Measurements from ENCODE around the gene GFRA4.

Gene GFRA4

GRCh38 chr20:3679749-3680700 is 16.8 kb upstream of the GFRA4 start:
- TF ChIP-seq MAX (IDR thresholded peaks at IDR 0.05) (no peak), REST (IDR thresholded peaks at IDR 0.05; ENCODE audit: low read depth) (no peak), EGR1 (IDR thresholded peaks at IDR 0.05) (no peak), FOXM1 (IDR thresholded peaks at IDR 0.05; ENCODE audit: borderline replicate concordance, low read depth) (no peak), RAD21 (IDR thresholded peaks at IDR 0.05; ENCODE audit: low read depth) (no peak), YY1 (IDR thresholded peaks at IDR 0.05; ENCODE audit: low read depth) (no peak), NFIC (IDR thresholded peaks at IDR 0.05) (no peak), TCF12 (IDR thresholded peaks at IDR 0.05; ENCODE audit: low read depth) (no peak), CREB1 (IDR thresholded peaks at IDR 0.05; ENCODE audit: low read depth) (no peak), TEAD4 (IDR thresholded peaks at IDR 0.05) (no peak)

DNA sequence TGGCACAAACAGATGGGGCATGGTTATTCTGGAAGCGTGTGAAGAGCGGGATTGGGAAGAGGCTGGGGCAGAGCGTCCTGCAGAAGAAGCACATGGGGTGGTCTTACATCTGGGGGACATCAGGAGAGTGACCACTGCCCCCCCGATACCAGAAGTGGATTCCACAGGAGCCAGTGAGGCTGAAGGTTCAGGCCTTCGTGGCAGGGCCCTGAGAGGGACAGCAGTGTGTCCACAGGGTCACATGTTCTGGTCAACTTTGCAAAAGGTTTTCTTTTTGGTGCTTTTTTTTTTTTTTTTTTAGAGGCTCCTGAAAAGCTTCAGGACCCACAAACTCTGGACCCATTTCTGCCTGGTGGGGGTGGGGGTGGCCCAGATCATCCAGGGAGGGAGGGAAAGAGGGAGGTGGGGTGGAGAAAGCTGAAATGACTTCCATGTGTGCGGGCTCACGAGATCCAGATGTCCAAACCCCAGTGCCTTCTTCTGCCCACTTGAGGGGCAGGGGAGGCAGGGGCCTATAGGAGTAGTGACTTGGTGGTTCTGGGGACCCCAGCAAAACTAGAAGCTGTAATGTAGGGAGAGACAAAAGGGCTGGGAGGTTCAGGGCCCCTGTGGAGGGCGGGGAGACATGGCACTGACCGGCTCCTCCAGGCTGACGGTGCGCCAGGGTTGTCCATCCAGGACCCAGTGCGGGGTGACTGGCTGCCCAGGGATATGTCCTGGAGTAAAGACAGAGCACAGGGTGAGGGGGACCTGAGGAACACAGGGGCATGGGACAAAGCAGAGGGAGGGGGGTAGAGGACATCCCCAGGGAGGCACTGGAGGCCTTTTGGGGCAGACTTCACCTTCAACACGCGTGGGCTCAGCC is 15.9 kb upstream of the GFRA4 start:
- TF ChIP-seq CEBPB (IDR thresholded peaks at IDR 0.05): no peak
- no peak for TF ChIP-seq TAF1 (IDR thresholded peaks at IDR 0.05; ENCODE audit: low read depth)
- TF ChIP-seq REST (IDR thresholded peaks at IDR 0.05; ENCODE audit: low read depth): no peak
- no peak for TF ChIP-seq TEAD4 (IDR thresholded peaks at IDR 0.05)
- no peak for TF ChIP-seq CREB1 (IDR thresholded peaks at IDR 0.05; ENCODE audit: low read depth)
- no peak for TF ChIP-seq USF1 (IDR thresholded peaks at IDR 0.05)
- no peak for TF ChIP-seq ZBTB7A (IDR thresholded peaks at IDR 0.05; ENCODE audit: low read depth)
- TF ChIP-seq EGR1 (IDR thresholded peaks at IDR 0.05): no peak
- TF ChIP-seq FOXM1 (IDR thresholded peaks at IDR 0.05; ENCODE audit: borderline replicate concordance, low read depth): no peak
- TF ChIP-seq NFIC (IDR thresholded peaks at IDR 0.05): no peak
- TF ChIP-seq YY1 (IDR thresholded peaks at IDR 0.05; ENCODE audit: low read depth): no peak
- no peak for TF ChIP-seq RAD21 (IDR thresholded peaks at IDR 0.05; ENCODE audit: low read depth)
- TF ChIP-seq TCF12 (IDR thresholded peaks at IDR 0.05; ENCODE audit: low read depth): no peak
- TF ChIP-seq MAX (IDR thresholded peaks at IDR 0.05): no peak

DNA sequence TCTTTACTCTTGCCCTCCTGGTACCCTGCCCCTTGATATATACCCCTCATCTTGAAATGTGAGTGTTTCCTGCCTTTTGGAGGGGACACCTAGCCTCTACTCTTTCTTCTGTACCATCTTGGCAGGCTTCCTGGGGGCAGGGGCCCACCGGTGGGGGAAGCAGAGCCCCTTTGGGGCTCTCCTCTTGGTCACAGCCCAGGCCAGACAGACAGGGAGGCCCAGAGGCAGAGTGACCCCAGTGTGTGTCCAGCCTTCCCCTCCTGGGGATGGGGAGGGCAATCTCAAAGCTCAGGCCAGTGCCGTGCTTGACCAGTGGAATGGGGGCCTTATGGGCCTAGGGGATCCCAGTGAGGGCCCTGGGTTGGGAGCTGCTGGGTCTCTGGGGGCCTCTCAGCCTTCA is 15.0 kb upstream of the GFRA4 start:
- TF ChIP-seq CREB1 (IDR thresholded peaks at IDR 0.05; ENCODE audit: low read depth): no peak
- TF ChIP-seq YY1 (IDR thresholded peaks at IDR 0.05; ENCODE audit: low read depth): no peak

- TF ChIP-seq USF1 (IDR thresholded peaks at IDR 0.05) (no peak), TCF12 (IDR thresholded peaks at IDR 0.05; ENCODE audit: low read depth) (no peak), TAF1 (IDR thresholded peaks at IDR 0.05; ENCODE audit: low read depth) (no peak), TEAD4 (IDR thresholded peaks at IDR 0.05) (no peak), EGR1 (IDR thresholded peaks at IDR 0.05) (no peak), CEBPB (IDR thresholded peaks at IDR 0.05) (no peak), MAX (IDR thresholded peaks at IDR 0.05) (no peak), FOXM1 (IDR thresholded peaks at IDR 0.05; ENCODE audit: borderline replicate concordance, low read depth) (no peak), EP300 (IDR thresholded peaks at IDR 0.05; ENCODE audit: borderline replicate concordance) (no peak), REST (IDR thresholded peaks at IDR 0.05; ENCODE audit: low read depth) (no peak), RAD21 (IDR thresholded peaks at IDR 0.05; ENCODE audit: low read depth) (no peak), NFIC (IDR thresholded peaks at IDR 0.05) (no peak), CREB1 (IDR thresholded peaks at IDR 0.05; ENCODE audit: low read depth) (no peak), YY1 (IDR thresholded peaks at IDR 0.05; ENCODE audit: low read depth) (no peak), ZBTB7A (IDR thresholded peaks at IDR 0.05; ENCODE audit: low read depth) (no peak)
Observed at GRCh38 chr20:3677733-3678132, 14.5 kb upstream of the GFRA4 start.
